A549 (cell line): ENCODE results near the gene NKAIN4. TPM values are rescaled to one million over a fixed set of nuclear protein-coding genes. Genes with fewer than 3 reads are reported as not detected.

Source experiments
- ATAC-seq, 2 experiments: fragments of 200-7000 bp in 1 of 2; fragments of >200 bp in 1 of 2; cut with Nextera tagmentation in 1 of 2; cut with Tn5 transposase in 1 of 2; 3 replicates each; pipeline versions ENCODE4 v1.8.0 to v1.9.1; 2018 to 2020; ENCODE audit warnings: mild to moderate bottlenecking in 1 of 2, moderate library complexity in 1 of 2
- CTCF ChIA-PET: fragments of 300-600 bp; sonication (Branson Sonifier 250); formaldehyde crosslinking; extraction: SDS; loops from one replicate; lab custom pipeline; 2021; ENCODE audit warnings: antibody characterized with exemption, inconsistent platforms; lab: Yijun Ruan, JAX
- POLR2A ChIA-PET: fragments of 350-600 bp; formaldehyde crosslinking; extraction: SDS; loops from one replicate; lab custom pipeline; 2021; ENCODE audit warnings: antibody characterized with exemption, inconsistent platforms; lab: Yijun Ruan, JAX
- DNase-seq, 2 experiments: peaks; one replicate each; pipeline versions ENCODE4 v3.0.0 to v3.0.0-alpha.2; 2011 to 2016; ENCODE audit warnings: low read depth in 1 of 2, low spot score in 1 of 2
- FAIRE-seq: peaks from 2 replicates; lab custom pipeline; 2011; peaks lifted over from hg19 to GRCh38; lab: Jason Lieb, UNC
- H3K27ac ChIP-seq, 2 experiments: fragments of >200 bp; sonication (Bioruptor Twin); formaldehyde crosslinking; 3 replicates each; pipeline ENCODE4 v1.5.1; 2016 to 2017
- H3K4me1 ChIP-seq: fragments of >200 bp; sonication (Bioruptor Twin); formaldehyde crosslinking; 3 replicates; pipeline ENCODE4 v1.6.1; 2016
- H3K4me2 ChIP-seq: fragments of >200 bp; sonication (Bioruptor Twin); formaldehyde crosslinking; 3 replicates; pipeline ENCODE4 v1.6.1; 2016
- H3K4me3 ChIP-seq: fragments of >200 bp; sonication (Bioruptor Twin); formaldehyde crosslinking; 3 replicates; pipeline ENCODE4 v1.5.1; 2016
- H3K9me3 ChIP-seq: fragments of >200 bp; sonication (Bioruptor Twin); formaldehyde crosslinking; 3 replicates; pipeline ENCODE4 v1.6.1; 2016
- CBX8 ChIP-seq: fragments of 200-600 bp; sonication (generic); IDR thresholded peaks from 2 replicates; pipeline ENCODE4 v1.6.1; 2016
- CHD2 ChIP-seq: fragments of 150-350 bp; IDR thresholded peaks from 2 replicates; pipeline ENCODE4 v1.6.1; 2014; ENCODE audit warnings: low read length; ENCODE audit not compliant: partially characterized antibody
- CTCF ChIP-seq: fragments of >200 bp; sonication (Bioruptor Twin); formaldehyde crosslinking; IDR thresholded peaks from 3 replicates; pipeline ENCODE4 v1.5.1; 2016
- E2F6 ChIP-seq: IDR thresholded peaks from 2 replicates; pipeline ENCODE4 v1.6.1; 2012; ENCODE audit warnings: low read depth, borderline replicate concordance
- ELK1 ChIP-seq: fragments of 150-350 bp; IDR thresholded peaks from 2 replicates; pipeline ENCODE4 v1.6.1; 2014; ENCODE audit warnings: low read depth, mild to moderate bottlenecking, low read length
- FOSB ChIP-seq: fragments of 250-450 bp; sonication (Bioruptor Pico); IDR thresholded peaks from 2 replicates; pipeline ENCODE4 v1.5.0; 2020; ENCODE audit warnings: mild to moderate bottlenecking, moderate library complexity
- FOSL2 ChIP-seq, 2 experiments: fragments of 450-650 bp in 1 of 2; fragments of >200 bp in 1 of 2; sonication (Bioruptor Twin) in 1 of 2; formaldehyde crosslinking; IDR thresholded peaks; 2 replicates each; pipeline versions ENCODE4 v1.5.0 to v1.6.1; 2016 to 2020; ENCODE audit warnings: mild to moderate bottlenecking in 1 of 2, moderate library complexity in 1 of 2
- FOXS1 ChIP-seq: fragments of 250-450 bp; sonication (Bioruptor Pico); IDR thresholded peaks from 2 replicates; pipeline ENCODE4 v1.5.0; 2020; ENCODE audit warnings: mild to moderate bottlenecking, moderate library complexity
- HES2 ChIP-seq: fragments of >200 bp; sonication (Bioruptor Twin); formaldehyde crosslinking; IDR thresholded peaks from 2 replicates; pipeline ENCODE4 v1.6.1; 2016
- HMGXB4 ChIP-seq: fragments of 250-450 bp; sonication (Bioruptor Pico); IDR thresholded peaks from 2 replicates; pipeline ENCODE4 v1.5.0; 2021; ENCODE audit warnings: mild to moderate bottlenecking, moderate library complexity, borderline replicate concordance
- JUN ChIP-seq, 2 experiments: fragments of >200 bp; sonication (Bioruptor Twin); formaldehyde crosslinking; IDR thresholded peaks; 2 replicates in 1 of 2; 3 replicates in 1 of 2; pipeline ENCODE4 v1.6.1; 2016 to 2017
- KDM1A ChIP-seq: fragments of 200-600 bp; sonication (generic); IDR thresholded peaks from 2 replicates; pipeline ENCODE4 v1.6.1; 2016; ENCODE audit warnings: low read depth, mild to moderate bottlenecking
- KDM5A ChIP-seq: fragments of 200-600 bp; sonication (generic); IDR thresholded peaks from 2 replicates; pipeline ENCODE4 v1.6.1; 2016; ENCODE audit warnings: antibody characterized with exemption, mild to moderate bottlenecking
- MAFK ChIP-seq: fragments of 450-650 bp; IDR thresholded peaks from 2 replicates; pipeline ENCODE4 v1.6.1; 2014; ENCODE audit not compliant: partially characterized antibody
- MAZ ChIP-seq: fragments of 150-350 bp; IDR thresholded peaks from 2 replicates; pipeline ENCODE4 v1.6.1; 2014; ENCODE audit warnings: antibody characterized with exemption, low read depth, low read length, borderline replicate concordance
- MYC ChIP-seq: IDR thresholded peaks from 2 replicates; pipeline ENCODE4 v1.6.1; 2012; ENCODE audit warnings: mild to moderate bottlenecking, inconsistent platforms, low read length, improper control_type of control experiment, borderline replicate concordance
- NPAS2 ChIP-seq: fragments of 250-450 bp; sonication (Bioruptor Pico); IDR thresholded peaks from 2 replicates; pipeline ENCODE4 v1.8.0; 2022; ENCODE audit warnings: mild to moderate bottlenecking, moderate library complexity, borderline replicate concordance
- RAD21 ChIP-seq, 2 experiments: fragments of >200 bp in 1 of 2; sonication (Bioruptor Twin) in 1 of 2; formaldehyde crosslinking in 1 of 2; IDR thresholded peaks in 1 of 2; conservative IDR thresholded peaks in 1 of 2; 2 replicates in 1 of 2; 3 replicates in 1 of 2; pipeline ENCODE4 v1.6.1; 2012 to 2018; ENCODE audit warnings: inconsistent platforms in 1 of 2
- RCOR1 ChIP-seq: fragments of 150-350 bp; IDR thresholded peaks from 2 replicates; pipeline ENCODE4 v1.6.1; 2014; ENCODE audit warnings: antibody characterized with exemption, low read length, low read depth
- RFX5 ChIP-seq: fragments of 450-650 bp; IDR thresholded peaks from 2 replicates; pipeline ENCODE4 v1.7.1; 2014; ENCODE audit warnings: antibody characterized with exemption, mild to moderate bottlenecking, moderate library complexity
- RNF2 ChIP-seq: fragments of 200-600 bp; sonication (generic); IDR thresholded peaks from 2 replicates; pipeline ENCODE4 v1.6.1; 2016; ENCODE audit warnings: low read depth, mild to moderate bottlenecking, antibody characterized with exemption, moderate library complexity, borderline replicate concordance
- SREBF2 ChIP-seq: fragments of 450-650 bp; IDR thresholded peaks from 2 replicates; pipeline ENCODE4 v1.6.1; 2014; ENCODE audit warnings: mild to moderate bottlenecking, moderate library complexity
- ZSCAN20 ChIP-seq: fragments of 250-450 bp; sonication (Bioruptor Pico); IDR thresholded peaks from 2 replicates; pipeline ENCODE4 v1.8.0; 2022; ENCODE audit warnings: mild to moderate bottlenecking, moderate library complexity
- WGBS: methylation state at CpG from one replicate; pipeline ENCODE4 v1.1.6; 2017; ENCODE audit errors: missing lambda C conversion rate; 5-methylcytosine and 5-hydroxymethylcytosine counted together
- polyA plus RNA-seq, 4 experiments: library from polyadenylated mRNA; depleted of rRNA in 3 of 4; stranded (reverse); fragments of >200 nt; fragmentation: RNase III in 1 of 4; extraction: RNeasy Plus Mini Kit Qiagen cat#74134 plus additional on column Dnase treatment in 1 of 4; gene quantifications; 2 replicates in 3 of 4; 3 replicates in 1 of 4; pipeline ENCODE4 v1.2.3, GENCODE V29; 2011 to 2017

The NKAIN4 gene
- polyA plus RNA-seq, 2 of the 4 experiments (the other 2 are of a cell fraction): 5.8 to 9.7 TPM

GRCh38 chr20:63238031-63238430 lies 16.2 kb downstream of the NKAIN4 start:
- WGBS: 83% methylated on average over 10 of the region's 10 CpGs
- no peak for TF ChIP-seq RAD21 (conservative IDR thresholded peaks at IDR 0.05 in 1 of 2, IDR thresholded peaks at IDR 0.05 in 1 of 2)
- ChIA-PET POLR2A (no interaction called here), CTCF (interaction anchor here (1.0 to 11.7 kb wide), 7 partner anchors 8 to 72 kb away, joined by 3 to 178 read pairs (median 20); partner anchors contain the start of gene NKAIN4)
- H3K4me2 ChIP-seq: peak overlapping the region; percentile 16
- H3K9me3 ChIP-seq: no peaks in the 10 kb centered on the region
- FAIRE-seq (no peak), ATAC-seq (no peak), DNase-seq (no peak)
- peak overlapping the region; percentile 96 to 99 for H3K27ac ChIP-seq
- H3K4me1 ChIP-seq: peaks cover 78% of the 10 kb centered on the region
- no peak overlapping the region for H3K4me3 ChIP-seq

GRCh38 chr20:63236116-63236837 lies 18.0 kb downstream of the NKAIN4 start:
- Histone ChIP-seq H3K27ac (peak overlapping the region; percentile 96 to 99), H3K4me2 (peak overlapping the region; percentile 73), H3K9me3 (no peaks in the 10 kb centered on the region), H3K4me1 (peaks cover 88% of the 10 kb centered on the region), H3K4me3 (no peak overlapping the region)
- 81% methylated on average over 5 of the region's 26 CpGs for WGBS
- FAIRE-seq (no peak), ATAC-seq (no peak), DNase-seq (no peak)
- TF ChIP-seq NPAS2 (CRISPR knock-in tag): no peak
- TF ChIP-seq RAD21 (conservative IDR thresholded peaks at IDR 0.05 in 1 of 2, IDR thresholded peaks at IDR 0.05 in 1 of 2): no peak
- no peak for TF ChIP-seq CBX8
- TF ChIP-seq CHD2: no peak
- no peak for TF ChIP-seq HES2
- TF ChIP-seq ZSCAN20: no peak
- no peak for TF ChIP-seq MAFK
- no peak for TF ChIP-seq HMGXB4 (CRISPR knock-in tag)
- no peak for TF ChIP-seq RNF2
- TF ChIP-seq ELK1: no peak
- TF ChIP-seq FOXS1 (CRISPR knock-in tag): no peak
- POLR2A ChIA-PET: interaction anchor here (0.9 to 2.0 kb wide), 3 partner anchors 12 to 36 kb away, joined by 4 to 14 read pairs (median 6); partner anchors contain the start of gene ARFGAP1
- CTCF ChIA-PET: interaction anchor here (0.8 to 8.9 kb wide), 12 partner anchors 9 to 227 kb away, joined by 3 to 178 read pairs (median 6); partner anchors contain the start of genes ARFGAP1, NKAIN4 and YTHDF1

GRCh38 chr20:63235399-63235983 lies 18.8 kb downstream of the NKAIN4 start, which contains the start of gene BIRC7:
Gene BIRC7, plus strand, starts transcription at chr20:63235905. Its CDS starts 192 bp downstream, at chr20:63236097.
- WGBS: 50% methylated on average over 12 of the region's 17 CpGs
- Histone ChIP-seq H3K9me3 (no peaks in the 10 kb centered on the region), H3K4me3 (no peak within 1 kb of the TSS), H3K4me2 (peak within 1 kb of the TSS; percentile 73), H3K4me1 (peaks cover 88% of the 10 kb centered on the region), H3K27ac (peak within 1 kb of the TSS; percentile 96 to 99)
- no peak for FAIRE-seq
- ChIA-PET CTCF (interaction anchor here (0.8 to 8.9 kb wide), 15 partner anchors 10 to 163 kb away, joined by 3 to 178 read pairs (median 5); partner anchors contain the start of genes ARFGAP1, NKAIN4 and YTHDF1), POLR2A (interaction anchor here (0.6 to 2.0 kb wide), 4 partner anchors 12 to 37 kb away, joined by 3 to 14 read pairs (median 5); partner anchors contain the start of gene ARFGAP1)
- ATAC-seq: peak in 1 of 2 experiments; percentile 1; a peak in 1 of 6 replicates
- peak in 1 of 2 experiments; percentile 64 for DNase-seq
- no peak for TF ChIP-seq KDM5A
- 0 out of 2 replicates have a peak, but pooled peaks have one; percentile 29 for TF ChIP-seq E2F6
- no peak for TF ChIP-seq FOXS1 (CRISPR knock-in tag)
- TF ChIP-seq FOSL2 (IDR thresholded peaks at IDR 0.05): no peak
- TF ChIP-seq FOSL2 (CRISPR knock-in tag; IDR thresholded peaks at IDR 0.05): peak; percentile 13; the same call in 1 of the 2 replicates
- TF ChIP-seq KDM1A: no peak
- TF ChIP-seq SREBF2: no peak
- TF ChIP-seq MYC: no peak
- TF ChIP-seq NPAS2 (CRISPR knock-in tag): peak; percentile 7; the same call in 1 of the 2 replicates
- no peak for TF ChIP-seq RFX5
- TF ChIP-seq FOSB (CRISPR knock-in tag): no peak
- TF ChIP-seq RCOR1: no peak
- no peak for TF ChIP-seq MAZ
- peak in 1 of 2 experiments; percentile 36; a peak in 1 of 5 replicates for TF ChIP-seq JUN (IDR thresholded peaks at IDR 0.05)
- TF ChIP-seq CTCF: no peak
